Fibroblast of lung (primary cell): ENCODE data around the gene ODF4. TPM values are rescaled to one million over a fixed set of nuclear protein-coding genes. Genes with fewer than 3 reads are reported as not detected.

ENCODE experiments used
- DNase-seq, 2 donors: peaks; one replicate each; pipeline versions ENCODE4 v3.0.0 to v3.0.0-alpha.2; 2010; ENCODE audit warnings: low read depth in 2 of 2
- H2AFZ ChIP-seq: 2 replicates; pipeline ENCODE4 v1.5.1; 2012; ENCODE audit warnings: low read length, control low read depth, inconsistent platforms
- H3K27ac ChIP-seq: 2 replicates; pipeline ENCODE4 v1.5.1; 2011; ENCODE audit warnings: low read length, control low read depth; ENCODE audit not compliant: insufficient read depth
- H3K27me3 ChIP-seq: 2 replicates; pipeline ENCODE4 v1.5.1; 2011; ENCODE audit warnings: mild to moderate bottlenecking, low read length; ENCODE audit not compliant: control insufficient read depth, insufficient read depth
- H3K36me3 ChIP-seq: 2 replicates; pipeline ENCODE4 v1.5.1; 2011; ENCODE audit warnings: low read length; ENCODE audit not compliant: control insufficient read depth, insufficient read depth
- H3K4me1 ChIP-seq: 2 replicates; pipeline ENCODE4 v1.5.1; 2011; ENCODE audit warnings: low read length; ENCODE audit not compliant: control insufficient read depth, insufficient read depth; ENCODE audit errors: extremely low read depth
- H3K4me2 ChIP-seq: 2 replicates; pipeline ENCODE4 v1.5.1; 2011; ENCODE audit warnings: low read length, control low read depth; ENCODE audit not compliant: insufficient read depth; ENCODE audit errors: extremely low read depth
- H3K4me3 ChIP-seq, 4 experiments: fragments of 200-600 bp in 1 of 4; sonication (generic) in 1 of 4; replicated peaks in 1 of 4; 2 replicates each; pipeline ENCODE4 v1.5.1; 2011 to 2016; ENCODE audit warnings: low read length in 4 of 4, low read depth in 3 of 4, mild to moderate bottlenecking in 3 of 4, control low read depth in 2 of 4, inconsistent platforms in 1 of 4, mixed read lengths in 1 of 4; ENCODE audit not compliant: insufficient read depth in 1 of 4; ENCODE audit errors: control extremely low read depth in 1 of 4
- H3K79me2 ChIP-seq: 2 replicates; pipeline ENCODE4 v1.5.1; 2012; ENCODE audit warnings: mild to moderate bottlenecking, low read length, inconsistent platforms; ENCODE audit not compliant: control insufficient read depth, insufficient read depth
- H3K9ac ChIP-seq: 2 replicates; pipeline ENCODE4 v1.5.1; 2011; ENCODE audit warnings: mild to moderate bottlenecking, low read length, control low read depth; ENCODE audit not compliant: insufficient read depth
- H3K9me3 ChIP-seq: 2 replicates; pipeline ENCODE4 v1.5.1; 2012; ENCODE audit warnings: low read depth, low read length; ENCODE audit not compliant: control insufficient read depth, insufficient read depth
- H4K20me1 ChIP-seq: 2 replicates; pipeline ENCODE4 v1.5.1; 2011; ENCODE audit warnings: low read length; ENCODE audit not compliant: control insufficient read depth, insufficient read depth; ENCODE audit errors: extremely low read depth
- EZH2 ChIP-seq: IDR thresholded peaks from 2 replicates; pipeline ENCODE4 v1.5.1; 2012; ENCODE audit warnings: low read length, control low read depth, mild to moderate bottlenecking; ENCODE audit errors: missing control alignments
- polyA plus RNA-seq, 2 donors: library from polyadenylated mRNA; depleted of rRNA in 1 of 2; stranded (reverse) in 1 of 2; unstranded in 1 of 2; fragments of >200 nt; gene quantifications; 2 replicates each; pipeline ENCODE4 v1.2.1, GENCODE V29; 2011 to 2012; ENCODE audit warnings: missing spikeins in 1 of 2
- total RNA-seq: library from RNA; depleted of rRNA; stranded (reverse); fragments of >200 nt; gene quantifications from 2 replicates; pipeline ENCODE4 v1.2.1, GENCODE V29; 2014
- TF ChIP-seq, protein P1 (sequence below), 2 donors: IDR thresholded peaks in 1 of 2; conservative IDR thresholded peaks in 1 of 2; 1 replicate in 1 of 2; 2 replicates in 1 of 2; pipeline ENCODE4 v1.5.1; 2011 to 2012; ENCODE audit warnings: low read length in 2 of 2, control low read depth in 1 of 2, inconsistent platforms in 1 of 2, low read depth in 1 of 2, mild to moderate bottlenecking in 1 of 2

Gene ODF4
- total and polyA plus RNA-seq, 2 donors (not counting 1 experiment from before 2014, with no cell fraction given): not detected

DNA sequence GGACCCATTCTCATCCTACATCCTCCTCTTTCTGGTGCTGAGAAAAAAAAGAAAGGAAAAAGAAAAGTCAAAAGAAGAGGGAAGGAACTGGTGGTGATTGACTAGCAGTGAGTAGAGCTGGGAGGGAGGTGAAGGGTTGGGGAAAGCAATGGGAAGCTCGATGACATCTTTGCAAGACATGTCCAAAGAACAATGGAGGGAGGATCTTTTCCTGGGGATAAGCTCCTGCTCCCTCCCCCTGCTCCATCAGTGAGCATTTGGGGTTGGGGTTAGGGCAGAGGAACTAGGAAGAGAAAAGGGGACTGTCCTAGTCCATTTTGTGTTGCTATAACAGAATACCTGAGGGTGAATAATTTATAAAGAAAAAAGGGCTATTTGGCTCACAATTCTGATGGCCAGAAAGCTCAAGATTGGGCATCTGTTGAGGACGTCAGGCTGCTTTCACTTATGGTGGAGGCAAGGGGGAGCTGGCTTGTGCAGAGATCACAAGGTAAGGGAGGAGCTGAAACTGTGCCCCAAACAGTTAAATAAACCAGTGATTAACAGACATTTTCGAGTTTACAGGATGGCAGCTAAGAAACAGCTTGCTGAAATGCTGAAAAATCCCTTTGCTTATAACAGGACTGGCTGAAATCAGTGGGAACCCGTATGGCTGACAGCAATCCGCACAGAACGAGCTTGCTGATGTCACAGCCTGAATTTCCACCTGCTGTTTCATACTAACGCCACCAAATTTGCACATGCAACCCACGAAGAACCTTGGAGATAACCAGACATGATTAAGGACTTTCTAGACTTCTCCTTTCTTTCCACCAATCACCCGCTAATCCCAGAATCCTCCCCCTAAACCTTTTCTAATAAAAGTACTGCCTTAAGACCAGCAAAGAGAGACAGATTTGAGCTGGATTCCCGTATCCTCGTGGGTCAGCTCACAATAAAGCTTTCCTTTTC, 1.6 kb upstream of the ODF4 start:
- Histone ChIP-seq H3K4me3 (peak overlapping the region in 2 of 4 experiments; percentile 7 to 18), H3K9ac (no peak overlapping the region), H3K79me2 (no peaks in the 10 kb centered on the region), H3K4me2 (peak overlapping the region; percentile 25), H3K27me3 (peaks cover 10% of the 10 kb centered on the region), H4K20me1 (no peaks in the 10 kb centered on the region), H3K9me3 (no peaks in the 10 kb centered on the region), H3K36me3 (no peaks in the 10 kb centered on the region), H3K4me1 (no peaks in the 10 kb centered on the region), H2AFZ (peak overlapping the region; percentile 44), H3K27ac (no peak overlapping the region)
- peak in 1 of 2 donors; percentile 19 for DNase-seq
- no peak for TF ChIP-seq EZH2
- TF ChIP-seq, protein P1, sequence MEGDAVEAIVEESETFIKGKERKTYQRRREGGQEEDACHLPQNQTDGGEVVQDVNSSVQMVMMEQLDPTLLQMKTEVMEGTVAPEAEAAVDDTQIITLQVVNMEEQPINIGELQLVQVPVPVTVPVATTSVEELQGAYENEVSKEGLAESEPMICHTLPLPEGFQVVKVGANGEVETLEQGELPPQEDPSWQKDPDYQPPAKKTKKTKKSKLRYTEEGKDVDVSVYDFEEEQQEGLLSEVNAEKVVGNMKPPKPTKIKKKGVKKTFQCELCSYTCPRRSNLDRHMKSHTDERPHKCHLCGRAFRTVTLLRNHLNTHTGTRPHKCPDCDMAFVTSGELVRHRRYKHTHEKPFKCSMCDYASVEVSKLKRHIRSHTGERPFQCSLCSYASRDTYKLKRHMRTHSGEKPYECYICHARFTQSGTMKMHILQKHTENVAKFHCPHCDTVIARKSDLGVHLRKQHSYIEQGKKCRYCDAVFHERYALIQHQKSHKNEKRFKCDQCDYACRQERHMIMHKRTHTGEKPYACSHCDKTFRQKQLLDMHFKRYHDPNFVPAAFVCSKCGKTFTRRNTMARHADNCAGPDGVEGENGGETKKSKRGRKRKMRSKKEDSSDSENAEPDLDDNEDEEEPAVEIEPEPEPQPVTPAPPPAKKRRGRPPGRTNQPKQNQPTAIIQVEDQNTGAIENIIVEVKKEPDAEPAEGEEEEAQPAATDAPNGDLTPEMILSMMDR (conservative IDR thresholded peaks at IDR 0.05 in 1 of 2, IDR thresholded peaks at IDR 0.05 in 1 of 2; ENCODE audit: low read depth in 1 of 2, low read length in 2 of 2): no peak

DNA sequence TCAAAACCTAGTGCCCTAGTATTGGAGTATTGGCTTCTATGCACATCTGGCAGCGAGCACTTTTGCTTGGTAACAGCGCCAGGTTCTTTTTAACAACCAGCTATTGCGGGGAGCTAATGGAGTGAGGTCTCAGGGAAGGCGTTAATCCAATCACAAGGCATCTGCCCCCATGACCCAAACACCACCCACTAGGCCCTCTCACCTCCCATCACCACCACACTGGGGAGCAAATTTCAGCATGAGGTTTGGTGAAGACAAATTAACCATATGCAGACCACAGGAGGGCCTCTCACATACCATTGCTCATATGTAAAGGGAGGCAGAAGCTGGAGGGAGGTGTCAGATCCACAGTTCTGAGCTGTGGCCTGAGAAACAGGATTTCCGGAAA, 893 bp upstream of the ODF4 start:
- Histone ChIP-seq H3K4me2 (no peak overlapping the region), H3K27me3 (peaks cover 10% of the 10 kb centered on the region), H3K36me3 (no peaks in the 10 kb centered on the region), H2AFZ (no peak overlapping the region), H4K20me1 (no peaks in the 10 kb centered on the region), H3K9me3 (no peaks in the 10 kb centered on the region), H3K27ac (no peak overlapping the region), H3K4me1 (no peaks in the 10 kb centered on the region), H3K79me2 (no peaks in the 10 kb centered on the region), H3K9ac (no peak overlapping the region), H3K4me3 (no peak overlapping the region)
- no peak for TF ChIP-seq EZH2
- DNase-seq: no peak

DNA sequence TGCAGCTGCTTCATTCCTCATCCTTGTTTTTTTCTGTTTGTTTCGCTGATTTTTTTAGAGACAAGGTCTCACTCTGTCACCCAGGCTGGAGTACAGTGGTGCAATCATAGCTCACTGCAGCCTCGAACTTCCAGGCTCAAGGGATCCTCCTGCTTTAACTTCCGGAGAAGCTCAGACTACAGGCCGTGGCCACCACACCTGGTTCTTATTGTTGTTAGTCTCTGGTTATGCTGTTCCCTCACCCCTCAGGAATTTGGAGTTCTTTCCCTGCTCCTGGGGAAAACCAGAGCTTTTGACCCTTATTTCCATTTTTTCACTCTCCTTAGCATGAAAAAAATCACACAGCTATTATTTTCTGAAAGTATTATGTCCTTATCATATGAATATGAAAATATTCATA, 1.8 kb downstream of the ODF4 start:
- no peak for TF ChIP-seq EZH2
- TF ChIP-seq, protein P1 (conservative IDR thresholded peaks at IDR 0.05 in 1 of 2, IDR thresholded peaks at IDR 0.05 in 1 of 2; ENCODE audit: low read depth in 1 of 2, low read length in 2 of 2): no peak
- Histone ChIP-seq H3K27ac (no peak overlapping the region), H3K9me3 (no peaks in the 10 kb centered on the region), H3K4me3 (no peak overlapping the region), H2AFZ (no peak overlapping the region), H3K4me1 (no peaks in the 10 kb centered on the region), H3K36me3 (no peaks in the 10 kb centered on the region), H3K4me2 (no peak overlapping the region), H3K27me3 (peaks cover 16% of the 10 kb centered on the region), H4K20me1 (no peaks in the 10 kb centered on the region), H3K79me2 (no peaks in the 10 kb centered on the region), H3K9ac (no peak overlapping the region)
- DNase-seq: no peak
